AG09319 (cell line): Measurements from ENCODE around the gene PRRG1.
"Not testable (repeated sequence)": the region's sequence is repeated elsewhere in the genome, so short reads cannot be mapped to it uniquely, and the experiment has no call there.

Experiments used
- DNase-seq: peaks from one replicate; pipeline ENCODE4 v3.0.0-alpha.2; 2010; ENCODE audit warnings: low read depth; ENCODE audit errors: extremely low read depth
- CTCF ChIP-seq: IDR thresholded peaks from 2 replicates; pipeline ENCODE4 v1.5.1; 2011; ENCODE audit warnings: low read depth, mild to moderate bottlenecking, inconsistent platforms, low read length, moderate library complexity

The PRRG1 gene

GRCh38 chrX:37409278-37409677 lies 60.1 kb downstream of the PRRG1 start:
- no peak for TF ChIP-seq CTCF
- no peak for DNase-seq

DNA sequence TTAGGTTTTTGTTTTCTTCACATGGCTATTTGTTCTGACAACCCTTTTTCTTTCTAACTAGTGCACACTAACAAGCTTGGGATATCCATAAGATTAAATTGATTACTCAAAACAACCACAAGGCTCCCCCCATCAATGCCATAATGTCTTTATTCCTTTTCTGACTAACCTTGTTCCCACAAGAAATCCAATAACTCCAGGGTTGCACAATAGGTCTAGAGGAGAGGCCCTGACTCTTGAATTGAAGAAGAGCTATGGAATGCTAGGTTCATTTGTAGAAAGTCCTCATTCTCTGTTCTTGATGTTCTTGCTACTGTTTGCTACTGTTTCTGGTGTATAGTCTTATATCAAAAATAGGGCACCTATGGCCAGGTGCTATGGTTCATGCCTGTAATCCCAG lies 71.0 kb downstream of the PRRG1 start:
- TF ChIP-seq CTCF: no peak
- no peak for DNase-seq

DNA sequence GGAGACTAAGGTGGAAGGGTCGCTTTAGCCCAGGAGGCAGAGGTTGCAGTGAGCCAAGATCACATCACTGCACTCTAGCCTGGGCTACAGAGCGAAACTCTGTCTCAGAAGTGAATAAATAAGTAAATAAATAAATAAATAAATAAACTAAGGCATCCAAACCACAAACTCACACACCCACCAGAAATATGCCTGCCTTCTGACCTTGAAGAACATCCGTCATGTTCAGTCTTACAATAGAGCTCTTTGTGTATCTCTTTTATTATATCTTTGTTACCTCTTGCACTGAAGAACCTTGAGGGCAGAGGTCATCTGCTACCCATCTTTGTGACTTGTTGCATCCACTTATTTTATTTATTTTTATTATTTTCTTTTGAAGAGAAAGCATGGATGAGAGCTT lies 71.6 kb downstream of the PRRG1 start:
- DNase-seq: no peak

GRCh38 chrX:37424000-37424429 lies 74.9 kb downstream of the PRRG1 start:
- TF ChIP-seq CTCF: no peak
- no peak for DNase-seq

More for the DNA sequence above, 71.6 kb downstream of the PRRG1 start:
- no peak for TF ChIP-seq CTCF

GRCh38 chrX:37425370-37425769 lies 76.2 kb downstream of the PRRG1 start:
- no peak for DNase-seq
- no peak for TF ChIP-seq CTCF

- not testable (repeated sequence) for DNase-seq
These were observed 79.8 kb downstream of the PRRG1 start for GRCh38 chrX:37428962-37429361.

GRCh38 chrX:37434362-37434761 lies 85.2 kb downstream of the PRRG1 start:
- no peak for DNase-seq
- no peak for TF ChIP-seq CTCF

- no peak for DNase-seq
These were observed 88.0 kb downstream of the PRRG1 start for GRCh38 chrX:37437160-37437559.

More at GRCh38 chrX:37437160-37437559, 88.0 kb downstream of the PRRG1 start:
- TF ChIP-seq CTCF: no peak
